HCT116 (cell line): ENCODE measurements around the gene EXOSC9. TPM values are rescaled to one million over a fixed set of nuclear protein-coding genes. Genes with fewer than 3 reads are reported as not detected.

Source experiments
- ATAC-seq: fragments of 200-7000 bp; cut with Tn5 transposase; 2 replicates; pipeline ENCODE4 v1.9.1; 2020; ENCODE audit warnings: mild to moderate bottlenecking, moderate library complexity
- BruUV-seq: library from RNA; stranded (reverse); fragments of 400-500 nt; replicated peaks from 2 replicates; lab custom pipeline; 2021; lab: Mats Ljungman, UMichigan
- CTCF ChIA-PET: fragments of 300-600 bp; sonication (Branson Sonifier 250); formaldehyde crosslinking; loops from one replicate; lab custom pipeline; 2021; ENCODE audit warnings: antibody characterized with exemption; lab: Charles Lee
- POLR2A ChIA-PET: fragments of 300-600, 350-600 bp; sonication (Branson Sonifier 250); formaldehyde crosslinking; loops from one replicate; lab custom pipeline; 2021; ENCODE audit warnings: antibody characterized with exemption; lab: Charles Lee
- RAD21 ChIA-PET, 2 experiments: fragments of 300-600 bp; sonication (Branson Sonifier 250); formaldehyde crosslinking; loops; one replicate each; lab custom pipeline; 2023; ENCODE audit warnings: low total read pairs in 2 of 2; ENCODE audit not compliant: uncharacterized antibody in 2 of 2, unreplicated experiment in 2 of 2, low non-redundant PET in 1 of 2; lab: Charles Lee
- DNase-seq: peaks from one replicate; pipeline ENCODE4 v3.0.0-alpha.2; 2010; ENCODE audit warnings: low read depth, low spot score
- H2AFZ ChIP-seq: fragments of 200-600 bp; shearing (Covaris generic), sonication (generic); 2 replicates; pipeline ENCODE4 v1.6.1; 2017; ENCODE audit warnings: low read depth, mixed run types, mixed read lengths, antibody characterized with exemption, low read length; ENCODE audit not compliant: poor library complexity, severe bottlenecking
- H3K27ac ChIP-seq: 2 replicates; pipeline ENCODE4 v1.5.1; 2012; ENCODE audit warnings: low read depth, low read length
- H3K27me3 ChIP-seq: fragments of 200-600 bp; sonication (generic); 2 replicates; pipeline ENCODE4 v1.6.1; 2016; ENCODE audit warnings: mixed run types, low read length, mixed read lengths; ENCODE audit not compliant: insufficient read depth
- H3K36me3 ChIP-seq, 2 experiments: fragments of 200-500 bp in 1 of 2; fragments of 200-600 bp in 1 of 2; sonication (Bioruptor generic) in 1 of 2; sonication (generic) in 1 of 2; 2 replicates each; pipeline versions ENCODE4 v1.5.1 to v1.6.1; 2014 to 2016; ENCODE audit warnings: low read length in 2 of 2, inconsistent platforms in 1 of 2, mixed read lengths in 1 of 2, mixed run types in 1 of 2; ENCODE audit not compliant: insufficient read depth in 2 of 2, control insufficient read depth in 1 of 2
- H3K4me1 ChIP-seq, 2 experiments: fragments of 200-600 bp in 1 of 2; sonication (generic) in 1 of 2; 2 replicates each; pipeline versions ENCODE4 v1.5.1 to v1.6.1; 2012 to 2017; ENCODE audit warnings: low read length in 2 of 2, inconsistent platforms in 1 of 2, mild to moderate bottlenecking in 1 of 2, mixed read lengths in 1 of 2, mixed run types in 1 of 2, moderate library complexity in 1 of 2; ENCODE audit not compliant: insufficient read depth in 2 of 2, control insufficient read depth in 1 of 2
- H3K4me2 ChIP-seq: fragments of 200-600 bp; sonication (generic); 2 replicates; pipeline ENCODE4 v1.6.1; 2017; ENCODE audit warnings: mixed run types, low read length, mixed read lengths
- H3K4me3 ChIP-seq, 2 experiments: fragments of 200-600 bp in 1 of 2; sonication (generic) in 1 of 2; replicated peaks in 1 of 2; 2 replicates each; pipeline ENCODE4 v1.5.1; 2011 to 2016; ENCODE audit warnings: low read length in 2 of 2, control low read depth in 1 of 2, low read depth in 1 of 2, mild to moderate bottlenecking in 1 of 2, mixed read lengths in 1 of 2, mixed run types in 1 of 2
- H3K79me2 ChIP-seq: fragments of 200-600 bp; sonication (generic); 2 replicates; pipeline ENCODE4 v1.6.1; 2017; ENCODE audit warnings: mild to moderate bottlenecking, mixed run types, low read length, moderate library complexity, mixed read lengths; ENCODE audit not compliant: insufficient read depth
- H3K9ac ChIP-seq: fragments of 200-600 bp; sonication (generic); 2 replicates; pipeline ENCODE4 v1.6.1; 2016; ENCODE audit warnings: low read length, mixed read lengths
- H3K9me2 ChIP-seq: fragments of 200-600 bp; sonication (generic), shearing (Covaris generic); 2 replicates; pipeline ENCODE4 v1.6.1; 2017; ENCODE audit warnings: mixed run types, mild to moderate bottlenecking, moderate library complexity; ENCODE audit not compliant: insufficient read depth
- H3K9me3 ChIP-seq, 2 experiments: fragments of 200-500 bp in 1 of 2; fragments of 200-600 bp in 1 of 2; sonication (Bioruptor generic) in 1 of 2; sonication (generic) in 1 of 2; 2 replicates each; pipeline ENCODE4 v1.6.1; 2014 to 2017; ENCODE audit warnings: low read length in 2 of 2, mixed read lengths in 2 of 2, inconsistent platforms in 1 of 2, low read depth in 1 of 2, mild to moderate bottlenecking in 1 of 2, mixed run types in 1 of 2, moderate library complexity in 1 of 2; ENCODE audit not compliant: control insufficient read depth in 1 of 2, insufficient read depth in 1 of 2
- H4K20me1 ChIP-seq: fragments of 200-600 bp; sonication (generic), shearing (Covaris generic); 2 replicates; pipeline ENCODE4 v1.6.1; 2017; ENCODE audit warnings: mixed run types, mild to moderate bottlenecking, moderate library complexity; ENCODE audit not compliant: insufficient read depth
- CBX3 ChIP-seq: IDR thresholded peaks from 2 replicates; pipeline ENCODE4 v1.6.1; 2012; ENCODE audit warnings: low read depth
- EGR1 ChIP-seq: IDR thresholded peaks from 2 replicates; pipeline ENCODE4 v1.6.1; 2012; ENCODE audit warnings: low read depth
- ELF1 ChIP-seq: IDR thresholded peaks from 2 replicates; pipeline ENCODE4 v1.6.1; 2012; ENCODE audit warnings: low read depth, borderline replicate concordance
- EZH2 ChIP-seq: fragments of 200-600 bp; sonication (generic); IDR thresholded peaks from 2 replicates; pipeline ENCODE4 v1.6.1; 2017; ENCODE audit warnings: antibody characterized with exemption, mixed run types
- FOSL1 ChIP-seq: IDR thresholded peaks from 2 replicates; pipeline ENCODE4 v1.6.1; 2012; ENCODE audit warnings: low read depth
- JUND ChIP-seq: IDR thresholded peaks from 2 replicates; pipeline ENCODE4 v1.6.1; 2012
- POLR2A ChIP-seq: IDR thresholded peaks from 2 replicates; pipeline ENCODE4 v1.7.0; 2011; ENCODE audit warnings: borderline replicate concordance; ENCODE audit not compliant: insufficient read depth, insufficient read length; ENCODE audit errors: extremely low read depth
- POLR2AphosphoS5 ChIP-seq: IDR thresholded peaks from 2 replicates; pipeline ENCODE4 v1.6.1; 2011; ENCODE audit warnings: mild to moderate bottlenecking, low read depth, low read length, moderate library complexity
- RAD21 ChIP-seq: IDR thresholded peaks from 2 replicates; pipeline ENCODE4 v1.6.1; 2012; ENCODE audit warnings: low read depth, mild to moderate bottlenecking
- SIN3A ChIP-seq: IDR thresholded peaks from 2 replicates; pipeline ENCODE4 v1.6.1; 2012; ENCODE audit warnings: low read depth
- SP1 ChIP-seq: IDR thresholded peaks from 2 replicates; pipeline ENCODE4 v1.6.1; 2012; ENCODE audit warnings: low read depth
- TCF7L2 ChIP-seq: IDR thresholded peaks from 2 replicates; pipeline ENCODE4 v1.7.0; 2011; ENCODE audit warnings: borderline replicate concordance, inconsistent platforms; ENCODE audit not compliant: insufficient read depth, insufficient read length; ENCODE audit errors: extremely low read depth
- YY1 ChIP-seq: IDR thresholded peaks from 2 replicates; pipeline ENCODE4 v1.6.1; 2011; ENCODE audit warnings: low read length, low read depth, moderate library complexity, mild to moderate bottlenecking; ENCODE audit not compliant: insufficient replicate concordance; ENCODE audit errors: extremely low read depth
- ZFX ChIP-seq: fragments of 450-650 bp; IDR thresholded peaks from 2 replicates; pipeline ENCODE4 v1.6.1; 2017
- ZNF274 ChIP-seq: fragments of 200-500 bp; sonication (Bioruptor generic); IDR thresholded peaks from 2 replicates; pipeline ENCODE4 v1.6.1; 2014; ENCODE audit warnings: mild to moderate bottlenecking, low read depth, low read length, inconsistent platforms
- intact Hi-C: fragments of 100-400 bp; cut with micrococcal nuclease; formaldehyde crosslinking; loops from 2 replicates; pipeline ENCODE4 v1.10.0; 2022
- total RNA-seq: library from RNA; stranded (reverse); gene quantifications from one replicate; pipeline ENCODE4 v1.2.1, GENCODE V29; 2021; ENCODE audit not compliant: unreplicated experiment
- TF ChIP-seq, protein P1 (sequence below): IDR thresholded peaks from 2 replicates; pipeline ENCODE4 v1.6.1; 2012
- TF ChIP-seq, protein P2 (sequence below): IDR thresholded peaks from 2 replicates; pipeline ENCODE4 v1.6.1; 2012; ENCODE audit warnings: low read depth
- TF ChIP-seq, protein P3 (sequence below): IDR thresholded peaks from 2 replicates; pipeline ENCODE4 v1.6.1; 2011; ENCODE audit warnings: mild to moderate bottlenecking, low read length, moderate library complexity; ENCODE audit not compliant: insufficient replicate concordance; ENCODE audit errors: extremely low read depth
- TF ChIP-seq, protein P4 (sequence below), 3 experiments: fragments of 200-600 bp in 1 of 3; sonication (generic) in 1 of 3; IDR thresholded peaks in 2 of 3; conservative IDR thresholded peaks in 1 of 3; 2 replicates each; pipeline ENCODE4 v1.5.1; 2012 to 2017; ENCODE audit warnings: low read depth in 2 of 3, low read length in 2 of 3, antibody characterized with exemption in 1 of 3, borderline replicate concordance in 1 of 3, control low read depth in 1 of 3, mild to moderate bottlenecking in 1 of 3, mixed read lengths in 1 of 3, mixed run types in 1 of 3, moderate library complexity in 1 of 3; ENCODE audit not compliant: insufficient read depth in 1 of 3
- TF ChIP-seq, protein P5 (sequence below): IDR thresholded peaks from 2 replicates; pipeline ENCODE4 v1.6.1; 2012

Gene EXOSC9
- total RNA-seq, 1 experiment from 2014 or later, result 58.6 TPM

DNA sequence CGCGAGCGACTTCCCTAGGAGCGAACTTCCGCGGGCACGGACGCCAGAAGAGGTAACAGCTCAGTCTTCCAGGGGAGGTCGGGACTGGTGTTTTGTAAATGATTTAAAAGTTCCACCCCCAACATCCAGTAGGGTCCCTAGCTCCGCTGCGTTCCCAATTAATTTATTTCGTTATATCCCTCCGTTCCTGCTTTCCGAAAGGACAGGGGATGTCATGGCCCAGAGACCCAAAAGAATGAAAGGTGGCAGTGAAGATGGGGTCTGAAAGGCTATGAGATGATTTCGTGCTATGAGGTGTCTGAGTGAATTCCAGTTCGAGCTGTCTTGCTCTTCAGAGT, 35.8 kb upstream of the EXOSC9 start:
- no peaks in the 10 kb centered on the region for H3K79me2 ChIP-seq
- ATAC-seq (no peak), DNase-seq (no peak)
- RAD21 ChIA-PET, result no interaction called here
- H2AFZ ChIP-seq, result no peak overlapping the region
- POLR2A ChIA-PET, result no interaction called here
- H3K9me3 ChIP-seq, result no peaks in the 10 kb centered on the region
- H3K9me2 ChIP-seq, result no peaks in the 10 kb centered on the region
- no peak overlapping the region for H3K27ac ChIP-seq
- no peaks in the 10 kb centered on the region for H3K4me1 ChIP-seq
- no peak overlapping the region for H3K4me2 ChIP-seq
- H3K27me3 ChIP-seq, result no peaks in the 10 kb centered on the region
- TF ChIP-seq, protein P1, sequence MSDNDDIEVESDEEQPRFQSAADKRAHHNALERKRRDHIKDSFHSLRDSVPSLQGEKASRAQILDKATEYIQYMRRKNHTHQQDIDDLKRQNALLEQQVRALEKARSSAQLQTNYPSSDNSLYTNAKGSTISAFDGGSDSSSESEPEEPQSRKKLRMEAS, result no peak
- no peak for TF ChIP-seq POLR2AphosphoS5
- no peak for TF ChIP-seq TCF7L2
- no peak for TF ChIP-seq JUND
- TF ChIP-seq, protein P2, sequence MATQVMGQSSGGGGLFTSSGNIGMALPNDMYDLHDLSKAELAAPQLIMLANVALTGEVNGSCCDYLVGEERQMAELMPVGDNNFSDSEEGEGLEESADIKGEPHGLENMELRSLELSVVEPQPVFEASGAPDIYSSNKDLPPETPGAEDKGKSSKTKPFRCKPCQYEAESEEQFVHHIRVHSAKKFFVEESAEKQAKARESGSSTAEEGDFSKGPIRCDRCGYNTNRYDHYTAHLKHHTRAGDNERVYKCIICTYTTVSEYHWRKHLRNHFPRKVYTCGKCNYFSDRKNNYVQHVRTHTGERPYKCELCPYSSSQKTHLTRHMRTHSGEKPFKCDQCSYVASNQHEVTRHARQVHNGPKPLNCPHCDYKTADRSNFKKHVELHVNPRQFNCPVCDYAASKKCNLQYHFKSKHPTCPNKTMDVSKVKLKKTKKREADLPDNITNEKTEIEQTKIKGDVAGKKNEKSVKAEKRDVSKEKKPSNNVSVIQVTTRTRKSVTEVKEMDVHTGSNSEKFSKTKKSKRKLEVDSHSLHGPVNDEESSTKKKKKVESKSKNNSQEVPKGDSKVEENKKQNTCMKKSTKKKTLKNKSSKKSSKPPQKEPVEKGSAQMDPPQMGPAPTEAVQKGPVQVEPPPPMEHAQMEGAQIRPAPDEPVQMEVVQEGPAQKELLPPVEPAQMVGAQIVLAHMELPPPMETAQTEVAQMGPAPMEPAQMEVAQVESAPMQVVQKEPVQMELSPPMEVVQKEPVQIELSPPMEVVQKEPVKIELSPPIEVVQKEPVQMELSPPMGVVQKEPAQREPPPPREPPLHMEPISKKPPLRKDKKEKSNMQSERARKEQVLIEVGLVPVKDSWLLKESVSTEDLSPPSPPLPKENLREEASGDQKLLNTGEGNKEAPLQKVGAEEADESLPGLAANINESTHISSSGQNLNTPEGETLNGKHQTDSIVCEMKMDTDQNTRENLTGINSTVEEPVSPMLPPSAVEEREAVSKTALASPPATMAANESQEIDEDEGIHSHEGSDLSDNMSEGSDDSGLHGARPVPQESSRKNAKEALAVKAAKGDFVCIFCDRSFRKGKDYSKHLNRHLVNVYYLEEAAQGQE, result no peak
- TF ChIP-seq ZNF274, result no peak
- TF ChIP-seq, protein P3, sequence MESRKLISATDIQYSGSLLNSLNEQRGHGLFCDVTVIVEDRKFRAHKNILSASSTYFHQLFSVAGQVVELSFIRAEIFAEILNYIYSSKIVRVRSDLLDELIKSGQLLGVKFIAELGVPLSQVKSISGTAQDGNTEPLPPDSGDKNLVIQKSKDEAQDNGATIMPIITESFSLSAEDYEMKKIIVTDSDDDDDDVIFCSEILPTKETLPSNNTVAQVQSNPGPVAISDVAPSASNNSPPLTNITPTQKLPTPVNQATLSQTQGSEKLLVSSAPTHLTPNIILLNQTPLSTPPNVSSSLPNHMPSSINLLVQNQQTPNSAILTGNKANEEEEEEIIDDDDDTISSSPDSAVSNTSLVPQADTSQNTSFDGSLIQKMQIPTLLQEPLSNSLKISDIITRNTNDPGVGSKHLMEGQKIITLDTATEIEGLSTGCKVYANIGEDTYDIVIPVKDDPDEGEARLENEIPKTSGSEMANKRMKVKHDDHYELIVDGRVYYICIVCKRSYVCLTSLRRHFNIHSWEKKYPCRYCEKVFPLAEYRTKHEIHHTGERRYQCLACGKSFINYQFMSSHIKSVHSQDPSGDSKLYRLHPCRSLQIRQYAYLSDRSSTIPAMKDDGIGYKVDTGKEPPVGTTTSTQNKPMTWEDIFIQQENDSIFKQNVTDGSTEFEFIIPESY, result no peak
- TF ChIP-seq SIN3A, result no peak
- TF ChIP-seq RAD21, result no peak
- no peak for TF ChIP-seq SP1
- TF ChIP-seq EZH2, result no peak
- TF ChIP-seq, protein P4, sequence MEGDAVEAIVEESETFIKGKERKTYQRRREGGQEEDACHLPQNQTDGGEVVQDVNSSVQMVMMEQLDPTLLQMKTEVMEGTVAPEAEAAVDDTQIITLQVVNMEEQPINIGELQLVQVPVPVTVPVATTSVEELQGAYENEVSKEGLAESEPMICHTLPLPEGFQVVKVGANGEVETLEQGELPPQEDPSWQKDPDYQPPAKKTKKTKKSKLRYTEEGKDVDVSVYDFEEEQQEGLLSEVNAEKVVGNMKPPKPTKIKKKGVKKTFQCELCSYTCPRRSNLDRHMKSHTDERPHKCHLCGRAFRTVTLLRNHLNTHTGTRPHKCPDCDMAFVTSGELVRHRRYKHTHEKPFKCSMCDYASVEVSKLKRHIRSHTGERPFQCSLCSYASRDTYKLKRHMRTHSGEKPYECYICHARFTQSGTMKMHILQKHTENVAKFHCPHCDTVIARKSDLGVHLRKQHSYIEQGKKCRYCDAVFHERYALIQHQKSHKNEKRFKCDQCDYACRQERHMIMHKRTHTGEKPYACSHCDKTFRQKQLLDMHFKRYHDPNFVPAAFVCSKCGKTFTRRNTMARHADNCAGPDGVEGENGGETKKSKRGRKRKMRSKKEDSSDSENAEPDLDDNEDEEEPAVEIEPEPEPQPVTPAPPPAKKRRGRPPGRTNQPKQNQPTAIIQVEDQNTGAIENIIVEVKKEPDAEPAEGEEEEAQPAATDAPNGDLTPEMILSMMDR (IDR thresholded peaks at IDR 0.05 in 2 of 3, conservative IDR thresholded peaks at IDR 0.05 in 1 of 3; ENCODE audit: borderline replicate concordance in 1 of 3, insufficient read depth in 1 of 3, low read depth in 2 of 3, low read length in 2 of 3), result no peak
- no peak for TF ChIP-seq POLR2A
- TF ChIP-seq YY1, result no peak
- TF ChIP-seq ZFX, result no peak
- no peak for TF ChIP-seq CBX3
- TF ChIP-seq, protein P5, sequence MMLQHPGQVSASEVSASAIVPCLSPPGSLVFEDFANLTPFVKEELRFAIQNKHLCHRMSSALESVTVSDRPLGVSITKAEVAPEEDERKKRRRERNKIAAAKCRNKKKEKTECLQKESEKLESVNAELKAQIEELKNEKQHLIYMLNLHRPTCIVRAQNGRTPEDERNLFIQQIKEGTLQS, result no peak
- no peak for TF ChIP-seq EGR1
- no peak for TF ChIP-seq FOSL1
- no peak for TF ChIP-seq ELF1
- CTCF ChIA-PET, result no interaction called here
- intact Hi-C loops, result no loop called here
- H4K20me1 ChIP-seq, result no peaks in the 10 kb centered on the region
- no TSS peak for BruUV-seq
- no peak overlapping the region for H3K9ac ChIP-seq
- no peak overlapping the region for H3K4me3 ChIP-seq
- no peaks in the 10 kb centered on the region for H3K36me3 ChIP-seq
